Breast epithelium (tissue), 3 donors: ENCODE measurements around the gene WASF3.

Source experiments
- CTCF ChIP-seq, 3 donors: fragments of 450-650 bp; IDR thresholded peaks; one replicate each; pipeline ENCODE4 v1.5.1; 2016 to 2017; ENCODE audit warnings: antibody characterized with exemption in 3 of 3, mild to moderate bottlenecking in 3 of 3, moderate library complexity in 3 of 3
- POLR2A ChIP-seq: fragments of 450-650 bp; IDR thresholded peaks from one replicate; pipeline ENCODE4 v1.6.1; 2016; ENCODE audit warnings: antibody characterized with exemption, mild to moderate bottlenecking, moderate library complexity

GRCh38 chr13:26726684-26727083, 169.2 kb downstream of the WASF3 start:
- TF ChIP-seq POLR2A (no peak), CTCF (IDR thresholded peaks at IDR 0.05) (no peak)
